Measurements from ENCODE around the gene AMOT. TPM values are rescaled to one million over a fixed set of nuclear protein-coding genes. Genes with fewer than 3 reads are reported as not detected.

AMOT gene
- total RNA-seq, 1 donor from 2014 or later = 36.9 TPM

- Histone ChIP-seq H3K79me2 (ENCODE audit: insufficient read depth, low read length) (no peaks in the 10 kb centered on the region), H3K27ac (ENCODE audit: low read depth, low read length) (no peak overlapping the region), H4K20me1 (ENCODE audit: insufficient read depth, low read length) (no peaks in the 10 kb centered on the region), H3K9ac (ENCODE audit: low read length) (no peak overlapping the region), H3K9me3 (ENCODE audit: insufficient read depth, low read depth, low read length) (no peaks in the 10 kb centered on the region), H2AFZ (ENCODE audit: low read depth, low read length) (no peak overlapping the region), H3K36me3 (ENCODE audit: insufficient read depth, low read length) (no peaks in the 10 kb centered on the region), H3K4me3 (ENCODE audit: insufficient read depth, low read depth, low read length) (no peak overlapping the region), H3K4me2 (ENCODE audit: low read length) (no peak overlapping the region), H3K4me1 (ENCODE audit: insufficient read depth, low read length) (no peaks in the 10 kb centered on the region), H3K27me3 (ENCODE audit: insufficient read depth, low read length) (no peaks in the 10 kb centered on the region)
- H3K27me3 Mint-ChIP-seq (ENCODE audit: low read depth, unreplicated experiment) = no peaks in the 10 kb centered on the region
- no peak overlapping the region for H3K27ac Mint-ChIP-seq (ENCODE audit: unreplicated experiment)
- H3K9me3 Mint-ChIP-seq (ENCODE audit: unreplicated experiment) = no peaks in the 10 kb centered on the region
- no peak for TF ChIP-seq CTCF (IDR thresholded peaks at IDR 0.05; ENCODE audit: insufficient read depth, low read depth, low read length)
- H3K36me3 Mint-ChIP-seq (ENCODE audit: low read depth, unreplicated experiment) = no peaks in the 10 kb centered on the region
- no peak overlapping the region for H3K4me3 Mint-ChIP-seq (ENCODE audit: unreplicated experiment)
- DNase-seq (ENCODE audit: low read depth) = no peak
- peaks cover 8% of the 10 kb centered on the region for H3K4me1 Mint-ChIP-seq (ENCODE audit: low read depth, unreplicated experiment)
- FAIRE-seq = peak; percentile 96
These were observed 102.1 kb downstream of the AMOT start for GRCh38 chrX:112738347-112739033.

GRCh38 chrX:112736310-112736709 lies 104.3 kb downstream of the AMOT start:
- DNase-seq (ENCODE audit: low read depth) (no peak), FAIRE-seq (peak; percentile 71)
- no peaks in the 10 kb centered on the region for H3K79me2 ChIP-seq (ENCODE audit: insufficient read depth, low read length)
- no peak overlapping the region for H3K27ac ChIP-seq (ENCODE audit: low read depth, low read length)
- H3K4me3 ChIP-seq (ENCODE audit: insufficient read depth, low read depth, low read length) = no peak overlapping the region
- no peaks in the 10 kb centered on the region for H3K27me3 ChIP-seq (ENCODE audit: insufficient read depth, low read length)
- peaks cover 8% of the 10 kb centered on the region for H3K4me1 Mint-ChIP-seq (ENCODE audit: low read depth, unreplicated experiment)
- H3K9me3 ChIP-seq (ENCODE audit: insufficient read depth, low read depth, low read length) = no peaks in the 10 kb centered on the region
- no peak overlapping the region for H3K9ac ChIP-seq (ENCODE audit: low read length)
- no peaks in the 10 kb centered on the region for H3K36me3 ChIP-seq (ENCODE audit: insufficient read depth, low read length)
- TF ChIP-seq CTCF (IDR thresholded peaks at IDR 0.05; ENCODE audit: insufficient read depth, low read depth, low read length) (no peak), EZH2 (IDR thresholded peaks at IDR 0.05; ENCODE audit: insufficient read depth, low read length) (no peak)
- H3K9me3 Mint-ChIP-seq (ENCODE audit: unreplicated experiment) = no peaks in the 10 kb centered on the region
- no peaks in the 10 kb centered on the region for H3K27me3 Mint-ChIP-seq (ENCODE audit: low read depth, unreplicated experiment)
- H3K4me3 Mint-ChIP-seq (ENCODE audit: unreplicated experiment) = no peak overlapping the region
- H2AFZ ChIP-seq (ENCODE audit: low read depth, low read length) = no peak overlapping the region
- no peaks in the 10 kb centered on the region for H4K20me1 ChIP-seq (ENCODE audit: insufficient read depth, low read length)
- no peak overlapping the region for H3K27ac Mint-ChIP-seq (ENCODE audit: unreplicated experiment)
- H3K36me3 Mint-ChIP-seq (ENCODE audit: low read depth, unreplicated experiment) = no peaks in the 10 kb centered on the region
- H3K4me1 ChIP-seq (ENCODE audit: insufficient read depth, low read length) = no peaks in the 10 kb centered on the region
- no peak overlapping the region for H3K4me2 ChIP-seq (ENCODE audit: low read length)

- H3K9me3 Mint-ChIP-seq (ENCODE audit: unreplicated experiment) = no peaks in the 10 kb centered on the region
- H2AFZ ChIP-seq (ENCODE audit: low read depth, low read length) = no peak overlapping the region
- no peaks in the 10 kb centered on the region for H3K36me3 ChIP-seq (ENCODE audit: insufficient read depth, low read length)
- H3K36me3 Mint-ChIP-seq (ENCODE audit: low read depth, unreplicated experiment) = no peaks in the 10 kb centered on the region
- TF ChIP-seq CTCF (IDR thresholded peaks at IDR 0.05; ENCODE audit: insufficient read depth, low read depth, low read length) (no peak), EZH2 (IDR thresholded peaks at IDR 0.05; ENCODE audit: insufficient read depth, low read length) (no peak)
- H3K4me3 ChIP-seq (ENCODE audit: insufficient read depth, low read depth, low read length) = no peak overlapping the region
- H3K27me3 Mint-ChIP-seq (ENCODE audit: low read depth, unreplicated experiment) = no peaks in the 10 kb centered on the region
- H3K9ac ChIP-seq (ENCODE audit: low read length) = no peak overlapping the region
- H3K4me2 ChIP-seq (ENCODE audit: low read length) = no peak overlapping the region
- DNase-seq (ENCODE audit: low read depth) = no peak
- H3K4me1 ChIP-seq (ENCODE audit: insufficient read depth, low read length) = no peaks in the 10 kb centered on the region
- no peaks in the 10 kb centered on the region for H3K79me2 ChIP-seq (ENCODE audit: insufficient read depth, low read length)
- no peaks in the 10 kb centered on the region for H3K27me3 ChIP-seq (ENCODE audit: insufficient read depth, low read length)
- no peak overlapping the region for H3K27ac ChIP-seq (ENCODE audit: low read depth, low read length)
- H3K9me3 ChIP-seq (ENCODE audit: insufficient read depth, low read depth, low read length) = no peaks in the 10 kb centered on the region
- H3K27ac Mint-ChIP-seq (ENCODE audit: unreplicated experiment) = no peak overlapping the region
- H3K4me1 Mint-ChIP-seq (ENCODE audit: low read depth, unreplicated experiment) = peaks cover 8% of the 10 kb centered on the region
- no peak overlapping the region for H3K4me3 Mint-ChIP-seq (ENCODE audit: unreplicated experiment)
- no peaks in the 10 kb centered on the region for H4K20me1 ChIP-seq (ENCODE audit: insufficient read depth, low read length)
- peak; percentile 68 for FAIRE-seq
These were observed 105.5 kb downstream of the AMOT start for GRCh38 chrX:112735147-112735546.

Data from astrocyte (in vitro differentiated cells and primary cell).